H1 (cell line): Measurements from ENCODE around the gene ATR. TPM values are rescaled to one million over a fixed set of nuclear protein-coding genes. Genes with fewer than 3 reads are reported as not detected.

ENCODE experiments used
- CTCF ChIA-PET: fragments of 300-600 bp; sonication (Branson Sonifier 250); formaldehyde crosslinking; loops from one replicate; lab custom pipeline; 2021; ENCODE audit not compliant: partially characterized antibody; lab: Charles Lee
- POLR2A ChIA-PET: fragments of 300-600 bp; sonication (Branson Sonifier 250); formaldehyde crosslinking; loops from one replicate; lab custom pipeline; 2021; ENCODE audit warnings: inconsistent platforms; ENCODE audit not compliant: partially characterized antibody; lab: Charles Lee
- DNase-seq, 2 experiments: peaks; one replicate each; pipeline versions ENCODE4 v3.0.0 to v3.0.0-alpha.2; 2010 to 2022; ENCODE audit warnings: low spot score in 2 of 2, low read depth in 1 of 2, mixed read lengths in 1 of 2
- FAIRE-seq: peaks from 2 replicates; lab custom pipeline; 2011; peaks lifted over from hg19 to GRCh38; lab: Jason Lieb, UNC
- H2AFZ ChIP-seq: 2 replicates; pipeline ENCODE4 v1.8.1; 2012; ENCODE audit warnings: low read length, inconsistent platforms
- H2AK5ac ChIP-seq: 2 replicates; pipeline ENCODE4 v1.6.1; 2013; ENCODE audit warnings: low read depth, low read length
- H2BK120ac ChIP-seq: replicated peaks from 2 replicates; pipeline ENCODE3; 2013; ENCODE audit warnings: low read depth, low read length, inconsistent platforms
- H2BK12ac ChIP-seq: 2 replicates; pipeline ENCODE4 v1.6.1; 2013; ENCODE audit warnings: low read depth, low read length
- H2BK15ac ChIP-seq: 2 replicates; pipeline ENCODE4 v1.6.1; 2013; ENCODE audit warnings: low read length
- H2BK20ac ChIP-seq: 2 replicates; pipeline ENCODE4 v1.6.1; 2013; ENCODE audit warnings: low read length
- H2BK5ac ChIP-seq: 2 replicates; pipeline ENCODE4 v1.6.1; 2013; ENCODE audit warnings: low read depth, low read length
- H3K14ac ChIP-seq: 2 replicates; pipeline ENCODE4 v1.6.1; 2013; ENCODE audit warnings: inconsistent platforms; ENCODE audit not compliant: insufficient read length
- H3K18ac ChIP-seq: 2 replicates; pipeline ENCODE4 v1.6.1; 2013; ENCODE audit warnings: low read length; ENCODE audit errors: extremely low read depth
- H3K23ac ChIP-seq: 2 replicates; pipeline ENCODE4 v1.6.1; 2013; ENCODE audit warnings: inconsistent platforms; ENCODE audit not compliant: insufficient read length
- H3K23me2 ChIP-seq: 2 replicates; pipeline ENCODE4 v1.6.1; 2013; ENCODE audit warnings: low read depth, low read length
- H3K27ac ChIP-seq: 2 replicates; pipeline ENCODE4 v1.6.1; 2011; ENCODE audit warnings: low read depth, low read length, inconsistent platforms
- H3K27me3 ChIP-seq, 4 experiments: replicated peaks in 1 of 4; 1 replicate in 1 of 4; 2 replicates in 3 of 4; pipeline versions ENCODE4 v1.6.1 to v1.8.1; 2011 to 2013; ENCODE audit warnings: low read length in 3 of 4, mild to moderate bottlenecking in 3 of 4, inconsistent platforms in 2 of 4, mixed read lengths in 2 of 4, moderate library complexity in 1 of 4; ENCODE audit not compliant: control insufficient read depth in 3 of 4, insufficient read depth in 3 of 4; ENCODE audit errors: extremely low read depth in 1 of 4
- H3K36me3 ChIP-seq, 4 experiments: 2 replicates each; pipeline versions ENCODE4 v1.6.1 to v1.8.1; 2011 to 2013; ENCODE audit warnings: mild to moderate bottlenecking in 4 of 4, low read length in 3 of 4, moderate library complexity in 2 of 4, control low read depth in 1 of 4, inconsistent platforms in 1 of 4; ENCODE audit not compliant: insufficient read depth in 4 of 4, control insufficient read depth in 2 of 4
- H3K4ac ChIP-seq: replicated peaks from 2 replicates; pipeline ENCODE3; 2013; ENCODE audit warnings: low read length, low read depth, mixed read lengths, inconsistent platforms; ENCODE audit not compliant: insufficient read length
- H3K4me1 ChIP-seq, 4 experiments: replicated peaks in 1 of 4; 1 replicate in 1 of 4; 2 replicates in 3 of 4; pipeline versions ENCODE4 v1.6.1 to v1.8.1; 2011 to 2013; ENCODE audit warnings: low read length in 3 of 4, inconsistent platforms in 2 of 4, mixed read lengths in 1 of 4; ENCODE audit not compliant: insufficient read depth in 4 of 4, control insufficient read depth in 3 of 4
- H3K4me2 ChIP-seq, 2 experiments: 2 replicates each; pipeline versions ENCODE4 v1.6.1 to v1.8.1; 2011 to 2013; ENCODE audit warnings: low read depth in 2 of 2, low read length in 2 of 2, control low read depth in 1 of 2, inconsistent platforms in 1 of 2, mild to moderate bottlenecking in 1 of 2; ENCODE audit not compliant: insufficient read depth in 1 of 2
- H3K4me3 ChIP-seq, 4 experiments: fragments of 200-600, 300-600 bp in 1 of 4; sonication (generic), shearing (Covaris generic), sonication (Bioruptor Twin) in 1 of 4; 2 replicates each; pipeline versions ENCODE4 v1.5.1 to v1.8.1; 2011 to 2016; ENCODE audit warnings: low read length in 4 of 4, low read depth in 3 of 4, control low read depth in 2 of 4, inconsistent platforms in 2 of 4, mild to moderate bottlenecking in 2 of 4, mixed read lengths in 1 of 4, moderate library complexity in 1 of 4; ENCODE audit not compliant: insufficient read depth in 2 of 4; ENCODE audit errors: extremely low read depth in 1 of 4
- H3K56ac ChIP-seq: replicated peaks from 2 replicates; pipeline ENCODE3; 2013; ENCODE audit warnings: low read depth, mild to moderate bottlenecking, mixed read lengths, low read length, inconsistent platforms; ENCODE audit not compliant: insufficient read length
- H3K79me1 ChIP-seq: 2 replicates; pipeline ENCODE4 v1.6.1; 2013; ENCODE audit warnings: low read depth, low read length, control low read depth
- H3K79me2 ChIP-seq, 2 experiments: 2 replicates each; pipeline versions ENCODE4 v1.6.1 to v1.8.1; 2012 to 2013; ENCODE audit warnings: low read length in 2 of 2, mild to moderate bottlenecking in 2 of 2, inconsistent platforms in 1 of 2; ENCODE audit not compliant: insufficient read depth in 2 of 2, control insufficient read depth in 1 of 2
- H3K9ac ChIP-seq, 4 experiments: replicated peaks in 1 of 4; 1 replicate in 1 of 4; 2 replicates in 3 of 4; pipeline versions ENCODE4 v1.6.1 to v1.8.1; 2011 to 2013; ENCODE audit warnings: low read depth in 3 of 4, low read length in 3 of 4, control low read depth in 2 of 4, mild to moderate bottlenecking in 2 of 4, moderate library complexity in 2 of 4, inconsistent platforms in 1 of 4; ENCODE audit errors: extremely low read depth in 1 of 4
- H3K9me3 ChIP-seq, 2 experiments: 2 replicates each; pipeline versions ENCODE4 v1.6.1 to v1.8.1; 2012 to 2013; ENCODE audit warnings: mild to moderate bottlenecking in 2 of 2, moderate library complexity in 2 of 2, control low read depth in 1 of 2, inconsistent platforms in 1 of 2, low read depth in 1 of 2, low read length in 1 of 2, mixed read lengths in 1 of 2; ENCODE audit not compliant: insufficient read depth in 2 of 2
- H4K20me1 ChIP-seq, 2 experiments: replicated peaks in 1 of 2; 2 replicates each; pipeline versions ENCODE3 to v1.8.1; 2011 to 2013; ENCODE audit warnings: inconsistent platforms in 2 of 2, low read length in 2 of 2, mild to moderate bottlenecking in 1 of 2; ENCODE audit not compliant: insufficient read depth in 2 of 2, control insufficient read depth in 1 of 2
- H4K5ac ChIP-seq: 2 replicates; pipeline ENCODE4 v1.6.1; 2013; ENCODE audit warnings: low read length, low read depth, mixed read lengths, inconsistent platforms; ENCODE audit not compliant: insufficient read length
- H4K8ac ChIP-seq: 2 replicates; pipeline ENCODE4 v1.8.0; 2013; ENCODE audit warnings: mild to moderate bottlenecking, moderate library complexity, low read length, inconsistent platforms; ENCODE audit not compliant: insufficient read depth; ENCODE audit errors: extremely low read depth
- H4K91ac ChIP-seq: replicated peaks from 2 replicates; pipeline ENCODE3; 2013; ENCODE audit warnings: low read length, mixed read lengths, inconsistent platforms; ENCODE audit not compliant: insufficient read length
- CTCF ChIP-seq, 3 experiments: IDR thresholded peaks; 1 replicate in 2 of 3; 2 replicates in 1 of 3; pipeline versions ENCODE4 v1.5.1 to v1.6.1; 2011; ENCODE audit warnings: low read length in 3 of 3, mild to moderate bottlenecking in 3 of 3, inconsistent platforms in 2 of 3, low read depth in 1 of 3, moderate library complexity in 1 of 3; ENCODE audit not compliant: insufficient read depth in 1 of 3; ENCODE audit errors: control extremely low read depth in 1 of 3
- WGBS, 2 experiments: shearing (Covaris generic) in 1 of 2; methylation state at CpG; one replicate each; pipeline versions ENCODE4 v1.1.6 to v1.1.7; 2013 to 2015; ENCODE audit warnings: low lambda C conversion rate in 2 of 2, mixed read lengths in 2 of 2, inconsistent platforms in 1 of 2, low coverage in 1 of 2, missing lambda C conversion rate in 1 of 2; ENCODE audit not compliant: insufficient replicate concordance in 2 of 2, insufficient coverage in 1 of 2, insufficient read length in 1 of 2; ENCODE audit errors: extremely low coverage in 1 of 2, missing lambda C conversion rate in 1 of 2; 5-methylcytosine and 5-hydroxymethylcytosine counted together
- polyA plus RNA-seq, 7 experiments: library from polyadenylated mRNA; depleted of rRNA in 3 of 7; stranded (reverse) in 5 of 7; unstranded in 2 of 7; fragments of >200 nt in 5 of 7; fragments of 200-250 nt in 2 of 7; gene quantifications; 1 replicate in 5 of 7; 2 replicates in 1 of 7; 4 replicates in 1 of 7; pipeline versions ENCODE4 v1.2.1 to v1.2.3, GENCODE V29; 2011 to 2013; ENCODE audit warnings: missing spikeins in 2 of 7, mixed read lengths in 2 of 7
- total RNA-seq: library from RNA; stranded (reverse); fragmentation: NEBNext Ultra II Directional; extraction: Animal tissue kit (Norgen Biotek cat#: 25700); gene quantifications from 2 replicates; pipeline ENCODE4 v1.2.1, GENCODE V29; 2021

ATR gene
- total and polyA plus RNA-seq, 2 of the 8 experiments (the other 6 are each of a cell fraction or from before 2014, with no cell fraction given), result 8.4 to 23.2 TPM

GRCh38 chr3:142566096-142566495 is 12.4 kb downstream of the ATR start:
- no peak overlapping the region for H2AK5ac ChIP-seq
- H2BK20ac ChIP-seq, result no peak overlapping the region
- no peak overlapping the region; the same call in 1 of the 2 replicates for H4K8ac ChIP-seq
- no peak overlapping the region for H2BK5ac ChIP-seq
- H2BK120ac ChIP-seq, result no peak overlapping the region
- H3K79me2 ChIP-seq, result no peaks in the 10 kb centered on the region; a peak in 1 of 4 replicates
- POLR2A ChIA-PET, result interaction anchor here (0.5 to 0.6 kb wide), 2 partner anchors 26 to 137 kb away, joined by 3 read pairs; no protein-coding TSS in a partner anchor
- H2BK15ac ChIP-seq, result no peak overlapping the region
- H3K18ac ChIP-seq, result no peak overlapping the region
- no peak overlapping the region for H3K4ac ChIP-seq
- no peak overlapping the region for H2BK12ac ChIP-seq
- no peaks in the 10 kb centered on the region for H3K23me2 ChIP-seq
- H3K4me2 ChIP-seq, result no peak overlapping the region
- DNase-seq, result no peak
- CTCF ChIA-PET, result no interaction called here
- no peak overlapping the region for H2AFZ ChIP-seq
- WGBS, 2 experiments, result 92% methylated on average over 3 of the region's 3 CpGs; no CpG with 5 or more reads in 1 of the 2 experiments
- no peak overlapping the region for H3K4me3 ChIP-seq
- H3K79me1 ChIP-seq, result no peaks in the 10 kb centered on the region
- no peak overlapping the region for H3K23ac ChIP-seq
- H4K5ac ChIP-seq, result no peak overlapping the region
- peaks cover 2 to 5% (median 3%) of the 10 kb centered on the region in 4 experiments; a peak in 4 of 8 replicates for H3K36me3 ChIP-seq
- no peak for TF ChIP-seq CTCF (IDR thresholded peaks at IDR 0.05; ENCODE audit: control extremely low read depth in 1 of 3, insufficient read depth in 1 of 3, low read depth in 1 of 3, low read length in 3 of 3)
- H3K9me3 ChIP-seq, result no peaks in the 10 kb centered on the region
- H3K4me1 ChIP-seq, result no peaks in the 10 kb centered on the region; a peak in 1 of 7 replicates
- no peak overlapping the region for H3K27ac ChIP-seq
- no peaks in the 10 kb centered on the region for H3K27me3 ChIP-seq
- no peak for FAIRE-seq
- H4K91ac ChIP-seq, result no peak overlapping the region
- no peak overlapping the region for H3K9ac ChIP-seq
- H3K56ac ChIP-seq, result no peak overlapping the region
- no peaks in the 10 kb centered on the region for H4K20me1 ChIP-seq
- no peak overlapping the region for H3K14ac ChIP-seq
